HEK293 (cell line): Measurements from ENCODE around the gene MAPK11.
A peak's percentile ranks its signal among the peaks of the same experiment; 100 is the strongest.

Experiments used
- AEBP2 ChIP-seq: fragments of 450-650 bp; formaldehyde crosslinking; IDR thresholded peaks from 2 replicates; pipeline ENCODE4 v1.5.1; 2016; ENCODE audit warnings: missing biosample characterization, missing genetic modification characterization, borderline replicate concordance
- ATF2 ChIP-seq: fragments of 450-650 bp; formaldehyde crosslinking; IDR thresholded peaks from 2 replicates; pipeline ENCODE4 v1.5.1; 2016; ENCODE audit warnings: missing biosample characterization, missing genetic modification characterization, low read depth
- HOXA7 ChIP-seq: sonication (generic); formaldehyde crosslinking; IDR thresholded peaks from 2 replicates; pipeline ENCODE4 v1.8.1; 2022; ENCODE audit warnings: missing genetic modification reagents, borderline replicate concordance
- KLF1 ChIP-seq: fragments of 450-650 bp; formaldehyde crosslinking; IDR thresholded peaks from 2 replicates; pipeline ENCODE4 v1.5.1; 2016; ENCODE audit warnings: missing biosample characterization, missing genetic modification characterization
- PATZ1 ChIP-seq: fragments of 450-650 bp; formaldehyde crosslinking; IDR thresholded peaks from 2 replicates; pipeline ENCODE4 v1.5.1; 2016; ENCODE audit warnings: missing biosample characterization, missing genetic modification characterization
- PRDM10 ChIP-seq: fragments of 450-650 bp; formaldehyde crosslinking; IDR thresholded peaks from 2 replicates; pipeline ENCODE4 v1.5.1; 2016; ENCODE audit warnings: missing biosample characterization, missing genetic modification characterization
- SP3 ChIP-seq: fragments of 450-650 bp; formaldehyde crosslinking; IDR thresholded peaks from 2 replicates; pipeline ENCODE4 v1.5.1; 2016; ENCODE audit warnings: missing biosample characterization, missing genetic modification characterization
- TSHZ1 ChIP-seq: fragments of 450-650 bp; formaldehyde crosslinking; IDR thresholded peaks from 2 replicates; pipeline ENCODE4 v1.5.1; 2016; ENCODE audit warnings: missing biosample characterization, missing genetic modification characterization, borderline replicate concordance
- ZBTB21 ChIP-seq: fragments of 450-650 bp; formaldehyde crosslinking; IDR thresholded peaks from 2 replicates; pipeline ENCODE4 v1.5.1; 2017; ENCODE audit warnings: missing biosample characterization, missing genetic modification characterization
- ZFHX2 ChIP-seq: fragments of 450-650 bp; formaldehyde crosslinking; conservative IDR thresholded peaks from 2 replicates; pipeline ENCODE4 v1.5.1; 2016; ENCODE audit warnings: missing biosample characterization, missing genetic modification characterization
- ZFP3 ChIP-seq: fragments of 450-650 bp; formaldehyde crosslinking; IDR thresholded peaks from 2 replicates; pipeline ENCODE4 v1.5.1; 2016; ENCODE audit warnings: low read depth, missing biosample characterization, missing genetic modification characterization
- ZNF2 ChIP-seq: fragments of 450-650 bp; formaldehyde crosslinking; IDR thresholded peaks from 2 replicates; pipeline ENCODE4 v1.5.1; 2016; ENCODE audit warnings: missing biosample characterization, missing genetic modification characterization
- ZNF223 ChIP-seq: fragments of 450-650 bp; formaldehyde crosslinking; IDR thresholded peaks from 2 replicates; pipeline ENCODE4 v1.5.1; 2016; ENCODE audit warnings: missing biosample characterization, missing genetic modification characterization
- ZNF404 ChIP-seq: fragments of 450-650 bp; formaldehyde crosslinking; IDR thresholded peaks from 2 replicates; pipeline ENCODE4 v1.5.1; 2017; ENCODE audit warnings: missing biosample characterization, missing genetic modification characterization
- ZNF416 ChIP-seq: fragments of 450-650 bp; formaldehyde crosslinking; IDR thresholded peaks from 2 replicates; pipeline ENCODE4 v1.5.1; 2016; ENCODE audit warnings: missing biosample characterization, missing genetic modification characterization
- ZNF426 ChIP-seq: fragments of 450-650 bp; formaldehyde crosslinking; IDR thresholded peaks from 2 replicates; pipeline ENCODE4 v1.5.1; 2017; ENCODE audit warnings: missing biosample characterization, missing genetic modification characterization, mild to moderate bottlenecking, inconsistent platforms, moderate library complexity
- ZNF510 ChIP-seq: fragments of 450-650 bp; formaldehyde crosslinking; IDR thresholded peaks from 2 replicates; pipeline ENCODE4 v1.5.1; 2018; ENCODE audit warnings: mild to moderate bottlenecking, missing genetic modification characterization, missing biosample characterization; ENCODE audit not compliant: insufficient replicate concordance
- ZNF548 ChIP-seq: fragments of 450-650 bp; formaldehyde crosslinking; IDR thresholded peaks from 2 replicates; pipeline ENCODE4 v1.5.1; 2016; ENCODE audit warnings: missing biosample characterization, missing genetic modification characterization
- ZNF596 ChIP-seq: fragments of 450-650 bp; IDR thresholded peaks from 2 replicates; pipeline ENCODE4 v1.5.0; 2018; ENCODE audit warnings: missing biosample characterization, mild to moderate bottlenecking, missing genetic modification characterization, moderate library complexity
- ZNF610 ChIP-seq: fragments of 450-650 bp; formaldehyde crosslinking; IDR thresholded peaks from 2 replicates; pipeline ENCODE4 v1.5.1; 2016; ENCODE audit warnings: missing biosample characterization, missing genetic modification characterization, borderline replicate concordance
- ZNF626 ChIP-seq: fragments of 450-650 bp; sonication (Bioruptor Pico); formaldehyde crosslinking; IDR thresholded peaks from 2 replicates; pipeline ENCODE4 v1.5.1; 2018; ENCODE audit warnings: missing biosample characterization, missing genetic modification characterization, inconsistent platforms
- ZNF654 ChIP-seq: fragments of 450-650 bp; formaldehyde crosslinking; IDR thresholded peaks from 2 replicates; pipeline ENCODE4 v1.5.1; 2016; ENCODE audit warnings: low read depth, missing biosample characterization, missing genetic modification characterization
- ZNF677 ChIP-seq: fragments of 450-650 bp; IDR thresholded peaks from 2 replicates; pipeline ENCODE4 v1.5.0; 2018; ENCODE audit warnings: missing biosample characterization, mild to moderate bottlenecking, missing genetic modification characterization, moderate library complexity
- ZNF777 ChIP-seq: fragments of 450-650 bp; formaldehyde crosslinking; IDR thresholded peaks from 2 replicates; pipeline ENCODE4 v1.5.1; 2017; ENCODE audit warnings: missing biosample characterization, missing genetic modification characterization, borderline replicate concordance
- ZSCAN4 ChIP-seq: fragments of 450-650 bp; formaldehyde crosslinking; IDR thresholded peaks from 2 replicates; pipeline ENCODE4 v1.5.1; 2017; ENCODE audit warnings: missing biosample characterization, missing genetic modification characterization

MAPK11 gene

GRCh38 chr22:50250555-50251476 lies 19.4 kb downstream of the MAPK11 start, which contains the start of gene HDAC10 (continued):
- TF ChIP-seq ZSCAN4 (no peak), KLF1 (tag by site-specific recombination) (no peak; the same call in 1 of the 2 replicates), ZNF510 (no peak), ZNF426 (tag by site-specific recombination) (no peak), SP3 (peak; percentile 77), ZNF548 (tag by site-specific recombination) (no peak), ZBTB21 (tag by site-specific recombination) (no peak), PATZ1 (peak; percentile 43; the same call in 1 of the 2 replicates), ATF2 (no peak), ZNF596 (tag by site-specific recombination) (no peak), ZFHX2 (no peak), ZNF416 (tag by site-specific recombination) (no peak), ZNF626 (tag by site-specific recombination) (no peak), TSHZ1 (tag by site-specific recombination) (no peak), HOXA7 (no peak), ZNF2 (peak; percentile 77), ZNF404 (no peak), ZNF610 (no peak), ZNF654 (tag by site-specific recombination) (no peak), ZNF677 (no peak), ZFP3 (tag by site-specific recombination) (no peak), PRDM10 (no peak), AEBP2 (no peak), ZNF223 (tag by site-specific recombination) (no peak), ZNF777 (tag by site-specific recombination) (no peak)
